Measurements from ENCODE around the gene ZNF655. TPM values are rescaled to one million over a fixed set of nuclear protein-coding genes. Genes with fewer than 3 reads are reported as not detected.
A peak's percentile ranks its signal among the peaks of the same experiment; 100 is the strongest.

Gene ZNF655
- total RNA-seq, 1 experiment from 2014 or later, result 21.1 TPM

GRCh38 chr7:99551334-99551733 is 7.1 kb upstream of the ZNF655 start:
- TSS peak; percentile 71 for BruUV-seq (replicated peaks)
- CTCF ChIA-PET, result no interaction called here
- TF ChIP-seq CTCF (IDR thresholded peaks at IDR 0.05; ENCODE audit: insufficient read depth in 1 of 2, low read depth in 1 of 2, low read length in 1 of 2, severe bottlenecking in 1 of 2, unreplicated experiment in 1 of 2), result no peak

GRCh38 chr7:99551767-99552463 is 6.5 kb upstream of the ZNF655 start, which contains the start of gene FAM200A:
FAM200A (minus strand) TSS chr7:99552114; CDS start chr7:99548407, 3,707 bp downstream.
- intact Hi-C loops (cut with micrococcal nuclease; ENCODE audit: unreplicated experiment), result loop anchor here (1.0 kb wide), 2 partner anchors 48 to 64 kb away; partner anchors contain the start of genes ZKSCAN5 and ZSCAN25
- no peaks in the 10 kb centered on the region; the same call in 1 of the 2 replicates for H3K36me3 ChIP-seq (ENCODE audit: control insufficient read depth, insufficient read depth, low read length)
- peaks cover 7% of the 10 kb centered on the region for H3K4me1 Mint-ChIP-seq (ENCODE audit: low read depth, unreplicated experiment)
- H3K27ac Mint-ChIP-seq (ENCODE audit: unreplicated experiment), result peak within 1 kb of the TSS; percentile 84
- DNase-seq, result peak; percentile 85 to 87
- no peaks in the 10 kb centered on the region for H3K27me3 ChIP-seq (replicated peaks; ENCODE audit: control insufficient read depth, insufficient read depth, low read length)
- TF ChIP-seq CTCF (IDR thresholded peaks at IDR 0.05; ENCODE audit: insufficient read depth in 1 of 2, low read depth in 1 of 2, low read length in 1 of 2, severe bottlenecking in 1 of 2, unreplicated experiment in 1 of 2), result no peak
- H3K9me3 Mint-ChIP-seq (ENCODE audit: unreplicated experiment), result no peaks in the 10 kb centered on the region
- ChIA-PET POLR2A (interaction anchor here (0.7 to 1.2 kb wide), 2 partner anchors 47 to 65 kb away, joined by 3 to 4 read pairs; partner anchors contain the start of genes ZKSCAN5 and ZSCAN25), CTCF (interaction anchor here (1.1 kb wide), 1 partner anchor 29 kb away, joined by 3 read pairs; no protein-coding TSS in a partner anchor)
- H3K27me3 Mint-ChIP-seq (ENCODE audit: insufficient read depth, unreplicated experiment), result no peaks in the 10 kb centered on the region
- H3K4me3 ChIP-seq (ENCODE audit: low read depth, low read length), result peak within 1 kb of the TSS; percentile 62
- BruUV-seq (replicated peaks), result no TSS peak
- H3K36me3 Mint-ChIP-seq (ENCODE audit: insufficient read depth, unreplicated experiment), result peaks cover 10% of the 10 kb centered on the region
- H3K4me1 ChIP-seq, result no peaks in the 10 kb centered on the region
- peak within 1 kb of the TSS; percentile 83 for H3K4me3 Mint-ChIP-seq (ENCODE audit: unreplicated experiment)
- no peaks in the 10 kb centered on the region for H3K9me3 ChIP-seq

More at GRCh38 chr7:99551334-99551733, 7.1 kb upstream of the ZNF655 start:
- Histone ChIP-seq H3K4me1 (no peaks in the 10 kb centered on the region), H3K4me3 (ENCODE audit: low read depth, low read length) (peak overlapping the region; percentile 62), H3K9me3 (no peaks in the 10 kb centered on the region), H3K36me3 (ENCODE audit: control insufficient read depth, insufficient read depth, low read length) (no peaks in the 10 kb centered on the region; the same call in 1 of the 2 replicates), H3K27me3 (replicated peaks; ENCODE audit: control insufficient read depth, insufficient read depth, low read length) (no peaks in the 10 kb centered on the region)
- H3K27me3 Mint-ChIP-seq (ENCODE audit: insufficient read depth, unreplicated experiment), result no peaks in the 10 kb centered on the region
- intact Hi-C loops (cut with micrococcal nuclease; ENCODE audit: unreplicated experiment), result no loop called here
- DNase-seq, result no peak
- H3K36me3 Mint-ChIP-seq (ENCODE audit: insufficient read depth, unreplicated experiment), result peaks cover 15% of the 10 kb centered on the region
- peak overlapping the region; percentile 84 for H3K27ac Mint-ChIP-seq (ENCODE audit: unreplicated experiment)
- POLR2A ChIA-PET, result interaction anchor here (1.2 kb wide), 1 partner anchor 47 kb away, joined by 3 to 4 read pairs; the partner anchor contains the start of gene ZKSCAN5
- H3K9me3 Mint-ChIP-seq (ENCODE audit: unreplicated experiment), result no peaks in the 10 kb centered on the region
- H3K4me3 Mint-ChIP-seq (ENCODE audit: unreplicated experiment), result peak overlapping the region; percentile 83
- H3K4me1 Mint-ChIP-seq (ENCODE audit: low read depth, unreplicated experiment), result peaks cover 7% of the 10 kb centered on the region

- Mint-ChIP-seq H3K9me3 (ENCODE audit: unreplicated experiment) (no peaks in the 10 kb centered on the region), H3K4me1 (ENCODE audit: low read depth, unreplicated experiment) (peaks cover 7% of the 10 kb centered on the region), H3K36me3 (ENCODE audit: insufficient read depth, unreplicated experiment) (peaks cover 10% of the 10 kb centered on the region), H3K4me3 (ENCODE audit: unreplicated experiment) (peak overlapping the region; percentile 83), H3K27me3 (ENCODE audit: insufficient read depth, unreplicated experiment) (no peaks in the 10 kb centered on the region), H3K27ac (ENCODE audit: unreplicated experiment) (no peak overlapping the region)
- CTCF ChIA-PET, result no interaction called here
- H3K4me1 ChIP-seq, result no peaks in the 10 kb centered on the region
- POLR2A ChIA-PET, result no interaction called here
- no peaks in the 10 kb centered on the region; the same call in 1 of the 2 replicates for H3K36me3 ChIP-seq (ENCODE audit: control insufficient read depth, insufficient read depth, low read length)
- no peak for TF ChIP-seq CTCF (IDR thresholded peaks at IDR 0.05; ENCODE audit: insufficient read depth in 1 of 2, low read depth in 1 of 2, low read length in 1 of 2, severe bottlenecking in 1 of 2, unreplicated experiment in 1 of 2)
- BruUV-seq (replicated peaks), result no TSS peak
- no peaks in the 10 kb centered on the region for H3K9me3 ChIP-seq
- DNase-seq, result no peak
- intact Hi-C loops (cut with micrococcal nuclease; ENCODE audit: unreplicated experiment), result no loop called here
- H3K4me3 ChIP-seq (ENCODE audit: low read depth, low read length), result no peak overlapping the region
- no peaks in the 10 kb centered on the region for H3K27me3 ChIP-seq (replicated peaks; ENCODE audit: control insufficient read depth, insufficient read depth, low read length)
Observed at GRCh38 chr7:99553039-99553438, 5.4 kb upstream of the ZNF655 start.

Measured in Caco-2 (cell line).